Panc1 (cell line): ENCODE results near the gene PKP1. TPM values are rescaled to one million over a fixed set of nuclear protein-coding genes. Genes with fewer than 3 reads are reported as not detected.

Source experiments
- ATAC-seq: fragments of 200-7000 bp; cut with Tn5 transposase; 2 replicates; pipeline ENCODE4 v1.9.1; 2020; ENCODE audit warnings: mild to moderate bottlenecking, moderate library complexity
- BruUV-seq: library from RNA; stranded (reverse); fragments of 400-500 nt; replicated peaks from 2 replicates; lab custom pipeline; 2021; lab: Mats Ljungman, UMichigan
- CTCF ChIA-PET: fragments of 300-600 bp; sonication (Branson Sonifier 250); formaldehyde crosslinking; loops from one replicate; lab custom pipeline; 2022; ENCODE audit warnings: antibody characterized with exemption; lab: Charles Lee
- POLR2A ChIA-PET: fragments of 300-600 bp; sonication (Branson Sonifier 250); formaldehyde crosslinking; loops from one replicate; lab custom pipeline; 2022; ENCODE audit warnings: antibody characterized with exemption; lab: Charles Lee
- DNase-seq: peaks from one replicate; pipeline ENCODE4 v3.0.0-alpha.2; 2010; ENCODE audit warnings: low read depth, low spot score
- H3K27ac ChIP-seq: 2 replicates; pipeline ENCODE4 v1.5.1; 2011; ENCODE audit warnings: mild to moderate bottlenecking, low read length, inconsistent platforms
- H3K27me3 ChIP-seq: fragments of 200-500 bp; sonication (Bioruptor generic); 2 replicates; pipeline ENCODE4 v1.6.0; 2014; ENCODE audit warnings: low read length, inconsistent platforms; ENCODE audit not compliant: control insufficient read depth, insufficient read depth
- H3K36me3 ChIP-seq: fragments of 200-500 bp; sonication (Bioruptor generic); 2 replicates; pipeline ENCODE4 v1.5.1; 2014; ENCODE audit warnings: inconsistent platforms, mild to moderate bottlenecking, low read length, moderate library complexity; ENCODE audit not compliant: control insufficient read depth, insufficient read depth
- H3K4me1 ChIP-seq: 2 replicates; pipeline ENCODE4 v1.5.1; 2011; ENCODE audit warnings: inconsistent platforms, mild to moderate bottlenecking, low read length, moderate library complexity; ENCODE audit not compliant: control insufficient read depth, insufficient read depth
- H3K4me3 ChIP-seq, 2 experiments: 2 replicates each; pipeline ENCODE4 v1.5.1; 2011 to 2012; ENCODE audit warnings: low read depth in 2 of 2, low read length in 2 of 2, mild to moderate bottlenecking in 2 of 2, inconsistent platforms in 1 of 2, moderate library complexity in 1 of 2
- H3K9me3 ChIP-seq: fragments of 200-500 bp; sonication (Bioruptor generic); 2 replicates; pipeline ENCODE4 v1.5.1; 2014; ENCODE audit warnings: low read depth, mild to moderate bottlenecking, inconsistent platforms, low read length, moderate library complexity; ENCODE audit not compliant: control insufficient read depth, insufficient read depth
- POLR2AphosphoS5 ChIP-seq: IDR thresholded peaks from 2 replicates; pipeline ENCODE4 v1.6.1; 2012; ENCODE audit warnings: mild to moderate bottlenecking, low read depth, low read length, moderate library complexity
- REST ChIP-seq, 2 experiments: IDR thresholded peaks; 2 replicates each; pipeline ENCODE4 v1.6.1; 2011 to 2012; ENCODE audit warnings: low read depth in 2 of 2, control low read depth in 1 of 2, low read length in 1 of 2, mild to moderate bottlenecking in 1 of 2, moderate library complexity in 1 of 2; ENCODE audit not compliant: insufficient read depth in 1 of 2
- SIN3A ChIP-seq: IDR thresholded peaks from 2 replicates; pipeline ENCODE4 v1.6.1; 2012; ENCODE audit warnings: low read depth, mild to moderate bottlenecking, low read length, moderate library complexity, borderline replicate concordance; ENCODE audit not compliant: insufficient read depth
- TCF7L2 ChIP-seq: IDR thresholded peaks from 2 replicates; pipeline ENCODE4 v1.6.1; 2011; ENCODE audit warnings: mild to moderate bottlenecking, low read depth, low read length, inconsistent platforms
- in situ Hi-C: cut with HindIII; loops from 2 replicates; pipeline ENCODE4 v1.10.0; 2016; ENCODE audit warnings: low sequenced_read_pairs, low pct_unique_long_range_greater_than_20kb
- intact Hi-C: fragments of 100-400 bp; cut with micrococcal nuclease; formaldehyde crosslinking; loops from one replicate; pipeline ENCODE4 v1.10.0; 2022; ENCODE audit not compliant: unreplicated experiment
- total RNA-seq: library from RNA; stranded (reverse); gene quantifications from one replicate; pipeline ENCODE4 v1.2.1, GENCODE V29; 2021; ENCODE audit not compliant: unreplicated experiment
- TF ChIP-seq, protein P1 (sequence below): fragments of 450-650 bp; IDR thresholded peaks from 2 replicates; pipeline ENCODE4 v1.5.1; 2017; ENCODE audit warnings: mild to moderate bottlenecking

The PKP1 gene
- total RNA-seq, 1 experiment from 2014 or later: 0.44 TPM

- in situ Hi-C loops: no loop called here
- intact Hi-C loops: no loop called here
- no peak for DNase-seq
- no peak overlapping the region for H3K27ac ChIP-seq
- ChIA-PET POLR2A (no interaction called here), CTCF (no interaction called here)
- H3K4me3 ChIP-seq: no peak overlapping the region
- peaks cover 43% of the 10 kb centered on the region for H3K27me3 ChIP-seq
- no peaks in the 10 kb centered on the region for H3K9me3 ChIP-seq
- TF ChIP-seq POLR2AphosphoS5 (no peak), TCF7L2 (no peak), REST (IDR thresholded peaks at IDR 0.05; ENCODE audit: insufficient read depth in 1 of 2, low read depth in 2 of 2, low read length in 1 of 2) (no peak), SIN3A (no peak)
- TF ChIP-seq, protein P1, sequence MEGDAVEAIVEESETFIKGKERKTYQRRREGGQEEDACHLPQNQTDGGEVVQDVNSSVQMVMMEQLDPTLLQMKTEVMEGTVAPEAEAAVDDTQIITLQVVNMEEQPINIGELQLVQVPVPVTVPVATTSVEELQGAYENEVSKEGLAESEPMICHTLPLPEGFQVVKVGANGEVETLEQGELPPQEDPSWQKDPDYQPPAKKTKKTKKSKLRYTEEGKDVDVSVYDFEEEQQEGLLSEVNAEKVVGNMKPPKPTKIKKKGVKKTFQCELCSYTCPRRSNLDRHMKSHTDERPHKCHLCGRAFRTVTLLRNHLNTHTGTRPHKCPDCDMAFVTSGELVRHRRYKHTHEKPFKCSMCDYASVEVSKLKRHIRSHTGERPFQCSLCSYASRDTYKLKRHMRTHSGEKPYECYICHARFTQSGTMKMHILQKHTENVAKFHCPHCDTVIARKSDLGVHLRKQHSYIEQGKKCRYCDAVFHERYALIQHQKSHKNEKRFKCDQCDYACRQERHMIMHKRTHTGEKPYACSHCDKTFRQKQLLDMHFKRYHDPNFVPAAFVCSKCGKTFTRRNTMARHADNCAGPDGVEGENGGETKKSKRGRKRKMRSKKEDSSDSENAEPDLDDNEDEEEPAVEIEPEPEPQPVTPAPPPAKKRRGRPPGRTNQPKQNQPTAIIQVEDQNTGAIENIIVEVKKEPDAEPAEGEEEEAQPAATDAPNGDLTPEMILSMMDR: no peak
- BruUV-seq: no TSS peak
- no peak for ATAC-seq
- H3K4me1 ChIP-seq: no peaks in the 10 kb centered on the region
- no peaks in the 10 kb centered on the region for H3K36me3 ChIP-seq
Measured at GRCh38 chr1:201240171-201240570, 43.1 kb upstream of the PKP1 start.

DNA sequence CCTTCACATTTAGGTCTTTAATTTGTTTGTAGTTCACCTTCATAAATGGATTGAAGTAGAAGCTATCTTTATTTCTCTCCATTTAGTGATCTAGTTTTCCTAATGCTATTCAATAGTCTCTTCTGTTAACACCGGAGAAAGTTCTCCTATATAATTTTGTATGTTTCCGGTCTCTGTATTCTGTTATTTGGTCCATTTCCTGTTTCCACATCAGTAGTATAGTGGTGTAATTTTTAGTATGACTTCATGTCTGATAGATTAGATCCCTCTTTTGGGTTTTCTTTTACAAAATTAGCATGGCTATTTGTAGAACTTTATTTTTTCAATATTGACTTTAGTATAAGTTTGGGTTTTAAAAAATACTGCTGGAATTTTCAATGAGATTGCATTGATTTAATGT is 41.6 kb upstream of the PKP1 start:
- in situ Hi-C loops: no loop called here
- ATAC-seq: no peak
- no TSS peak for BruUV-seq
- H3K9me3 ChIP-seq: no peaks in the 10 kb centered on the region
- H3K36me3 ChIP-seq: no peaks in the 10 kb centered on the region
- no peak overlapping the region for H3K4me3 ChIP-seq
- DNase-seq: no peak
- no peak for TF ChIP-seq REST (IDR thresholded peaks at IDR 0.05; ENCODE audit: insufficient read depth in 1 of 2, low read depth in 2 of 2, low read length in 1 of 2)
- no peak for TF ChIP-seq SIN3A
- no peak for TF ChIP-seq TCF7L2
- TF ChIP-seq, protein P1: no peak
- no peak for TF ChIP-seq POLR2AphosphoS5
- intact Hi-C loops: no loop called here
- H3K27me3 ChIP-seq: peaks cover 51% of the 10 kb centered on the region
- CTCF ChIA-PET: no interaction called here
- POLR2A ChIA-PET: no interaction called here
- no peaks in the 10 kb centered on the region for H3K4me1 ChIP-seq
- H3K27ac ChIP-seq: no peak overlapping the region
